Medulla oblongata (tissue), 1 donor: ENCODE data around the gene DPP6.
A peak's percentile ranks its signal among the peaks of the same experiment; 100 is the strongest.

Source experiments
- DNase-seq: peaks from one replicate; pipeline ENCODE4 v3.0.0-alpha.2; 2015; ENCODE audit errors: extremely low spot score

The DPP6 gene

DNA sequence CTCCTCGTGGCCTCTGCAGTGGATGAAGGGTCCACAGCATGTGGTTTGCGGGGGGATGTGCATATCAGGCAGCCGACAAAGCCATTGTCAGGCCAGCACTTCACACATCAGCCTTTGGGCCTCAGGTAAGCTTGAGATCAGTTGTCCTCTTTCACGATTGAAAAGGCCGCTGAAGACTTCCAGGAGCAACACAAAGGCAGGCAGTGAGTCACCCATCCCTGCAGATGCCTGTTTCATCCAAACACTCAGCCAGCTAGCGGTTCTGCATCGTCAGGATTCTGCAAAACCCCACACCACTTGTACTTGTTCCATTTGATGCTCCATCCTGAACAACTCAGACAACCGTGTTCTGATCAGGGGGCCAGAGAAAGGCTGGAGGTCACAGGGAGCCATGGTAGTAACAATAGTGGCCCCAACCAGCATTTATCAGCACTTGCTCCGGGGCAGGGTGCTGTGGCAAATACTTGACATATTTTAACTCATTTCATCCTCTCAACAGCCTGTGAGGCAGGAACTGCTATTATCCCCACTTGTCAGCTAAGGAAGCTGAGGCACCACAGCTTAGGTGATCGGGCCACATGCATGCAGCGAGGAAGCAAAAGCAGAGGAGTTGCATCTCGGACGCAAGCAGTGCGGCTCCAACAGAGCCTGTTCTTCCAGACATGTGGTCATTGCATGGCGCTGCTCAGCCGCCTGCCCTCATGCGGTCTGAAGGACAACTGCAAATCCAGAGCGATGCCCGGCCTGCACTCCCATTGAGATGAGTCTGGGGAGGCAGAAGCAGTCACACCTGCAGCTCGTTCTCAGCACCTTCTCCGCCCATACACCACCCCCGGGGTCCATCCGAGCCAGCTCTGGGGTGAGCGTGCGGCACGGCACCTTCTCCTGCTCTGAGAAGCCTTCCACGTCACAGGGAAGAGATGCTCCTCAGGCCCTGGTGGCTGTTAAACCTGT is 805.8 kb downstream of the DPP6 start:
- DNase-seq = no peak

DNA sequence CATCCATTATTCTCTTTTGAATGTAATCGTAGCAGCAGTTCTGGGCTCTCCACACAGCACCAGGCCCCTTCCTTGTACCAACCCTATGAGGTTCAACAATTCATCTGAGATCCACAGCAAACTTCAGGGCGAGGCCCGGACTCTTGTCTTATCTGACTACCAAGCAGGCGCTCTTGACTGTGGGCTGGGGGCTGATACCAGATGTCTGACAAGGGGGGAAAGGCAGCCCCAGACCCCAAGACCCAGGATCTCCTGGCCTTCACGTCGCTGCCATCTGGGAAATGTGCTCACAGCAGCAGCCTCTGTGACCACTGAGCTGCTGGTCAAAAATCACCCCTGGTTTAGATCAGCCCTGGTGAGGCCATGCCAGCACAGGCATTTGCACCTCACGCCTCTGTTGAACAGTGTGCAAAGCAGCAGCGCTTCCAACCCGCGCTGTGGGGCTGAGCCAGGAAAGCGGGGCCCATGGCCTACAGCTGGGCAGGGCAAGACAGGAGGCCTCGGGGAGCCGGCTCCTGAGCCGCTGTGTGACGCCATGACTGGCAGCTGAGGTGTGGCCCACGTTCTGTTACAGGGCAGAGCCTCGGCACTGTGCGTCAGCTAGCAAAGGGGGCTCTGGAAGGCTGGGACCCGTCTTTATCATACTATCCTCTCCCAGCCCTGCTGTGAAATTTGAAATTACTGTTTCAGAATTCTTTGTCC is 806.8 kb downstream of the DPP6 start:
- no peak for DNase-seq

DNA sequence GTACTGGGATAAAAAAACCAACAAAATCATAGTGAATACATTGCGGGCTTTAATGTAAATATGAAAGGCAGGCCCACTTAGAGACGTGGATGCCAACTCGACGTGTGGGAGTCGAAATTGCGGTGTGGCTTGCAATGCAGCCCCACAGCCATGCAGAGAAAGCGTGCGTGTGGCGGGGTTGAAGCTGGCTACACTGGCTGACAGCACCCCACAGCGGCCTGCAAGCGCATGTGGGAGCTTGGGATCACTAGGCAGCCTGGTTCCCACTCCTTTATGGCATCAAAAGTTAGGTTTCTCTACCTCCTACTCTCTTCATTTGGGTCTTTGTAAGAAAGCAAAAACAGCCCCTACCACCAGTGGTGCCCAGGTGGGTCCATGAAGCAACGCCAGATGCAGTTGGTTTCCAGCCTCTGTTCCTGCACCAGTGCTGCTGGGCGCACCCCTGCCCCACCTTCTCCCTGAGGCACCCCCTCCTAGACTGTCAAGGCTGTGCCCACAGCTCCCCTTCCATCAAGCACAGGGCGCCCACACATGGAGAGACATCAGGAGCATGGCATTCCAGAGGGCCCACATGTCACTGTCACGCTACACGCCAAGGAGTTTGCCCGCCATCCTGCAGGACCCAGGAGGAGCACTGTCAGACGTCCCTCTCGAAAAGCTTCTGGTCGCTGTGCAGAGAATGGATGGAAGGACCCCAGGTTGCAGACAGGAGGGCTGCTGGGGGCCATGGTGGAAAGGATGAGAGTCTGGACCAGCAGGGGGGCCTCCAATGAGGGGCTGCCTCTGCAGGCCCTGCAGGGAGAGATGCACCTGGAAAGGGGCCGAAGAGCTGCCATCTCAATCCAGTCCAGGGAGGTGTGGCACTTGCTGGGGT is 807.8 kb downstream of the DPP6 start:
- DNase-seq = no peak

DNA sequence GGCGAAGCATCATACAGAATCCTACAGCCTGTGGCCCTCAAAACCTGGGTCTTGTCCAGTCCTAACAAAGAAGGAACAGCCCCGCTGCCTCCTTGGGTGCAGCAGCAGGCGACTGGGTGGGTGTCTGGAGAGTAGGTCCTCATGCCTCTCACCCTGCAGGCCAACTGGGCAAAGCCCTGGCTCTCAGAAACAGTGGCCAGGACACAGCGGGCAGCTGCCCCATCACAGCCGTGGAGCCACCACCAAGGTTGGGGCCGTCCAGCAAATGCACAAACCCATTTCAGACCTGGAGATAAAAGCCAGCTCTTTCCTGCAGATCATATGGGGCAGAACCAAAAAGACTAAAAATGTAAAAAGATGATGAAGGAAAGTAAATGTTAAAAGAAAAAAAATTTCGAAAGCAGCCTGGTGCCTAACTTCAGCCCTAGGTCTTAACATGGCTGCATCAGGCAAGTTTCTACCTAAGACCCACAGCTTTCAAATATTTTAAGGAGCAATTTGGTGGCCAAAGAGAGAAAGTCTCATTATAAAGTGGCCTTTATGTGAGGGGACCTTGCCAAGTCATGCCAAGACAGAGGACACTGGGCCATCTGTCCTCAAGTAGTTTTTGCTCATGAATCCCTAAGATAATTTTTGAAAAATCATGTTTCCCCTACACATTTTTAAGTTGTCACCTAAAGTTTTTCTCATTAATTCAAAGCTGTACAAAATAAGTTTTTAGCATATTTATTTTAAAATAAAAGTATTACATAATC is 808.6 kb downstream of the DPP6 start:
- no peak for DNase-seq

DNA sequence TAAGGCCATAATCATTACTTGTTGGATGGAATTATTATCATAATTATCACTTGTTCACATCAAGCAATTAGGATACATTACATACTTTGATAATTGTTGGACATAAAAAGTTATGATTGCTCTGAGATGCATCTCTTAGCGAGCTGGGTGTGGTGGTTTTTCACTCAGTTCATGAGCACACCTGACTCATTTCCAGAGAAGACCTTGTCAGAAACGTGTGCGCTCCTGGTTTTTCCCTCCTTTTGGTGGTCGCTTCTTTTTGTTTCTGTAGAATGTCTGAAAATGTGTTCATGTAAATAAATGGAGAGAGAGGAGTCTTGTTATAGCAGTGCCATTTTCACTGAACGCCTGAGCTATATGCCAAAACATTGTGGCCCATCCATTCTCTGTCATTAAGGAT is 809.4 kb downstream of the DPP6 start:
- no peak for DNase-seq

DNA sequence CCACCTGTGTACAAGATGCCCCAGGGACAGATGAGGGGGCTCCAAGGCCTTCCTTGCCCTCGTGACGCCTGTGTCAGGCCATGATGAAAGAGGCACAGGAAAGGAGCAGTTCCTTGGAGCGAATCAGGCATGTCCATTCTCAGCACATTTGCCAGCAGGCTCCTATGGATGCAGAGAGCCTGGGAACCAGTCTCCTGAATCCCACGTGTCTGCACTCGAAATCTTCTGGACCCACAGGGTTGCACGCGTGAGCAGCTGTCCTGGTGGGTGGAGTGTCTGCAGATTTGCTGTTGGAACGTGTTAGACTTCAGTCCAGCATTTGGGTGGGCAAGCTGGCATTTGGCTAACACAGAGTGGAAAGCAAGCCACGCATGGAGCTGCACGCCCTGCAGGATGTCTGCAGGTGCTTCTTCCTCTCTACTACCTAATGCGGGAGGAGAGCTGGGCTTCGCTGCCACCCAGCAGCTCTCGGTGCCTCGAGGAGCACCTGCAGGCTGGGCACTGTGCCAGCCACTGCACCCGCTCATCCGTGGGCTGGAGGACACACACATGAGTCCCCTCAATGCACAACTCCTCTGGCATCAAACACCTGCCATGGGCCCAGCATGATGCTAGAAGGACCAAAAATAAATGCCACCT is 810.1 kb downstream of the DPP6 start:
- DNase-seq = no peak

DNA sequence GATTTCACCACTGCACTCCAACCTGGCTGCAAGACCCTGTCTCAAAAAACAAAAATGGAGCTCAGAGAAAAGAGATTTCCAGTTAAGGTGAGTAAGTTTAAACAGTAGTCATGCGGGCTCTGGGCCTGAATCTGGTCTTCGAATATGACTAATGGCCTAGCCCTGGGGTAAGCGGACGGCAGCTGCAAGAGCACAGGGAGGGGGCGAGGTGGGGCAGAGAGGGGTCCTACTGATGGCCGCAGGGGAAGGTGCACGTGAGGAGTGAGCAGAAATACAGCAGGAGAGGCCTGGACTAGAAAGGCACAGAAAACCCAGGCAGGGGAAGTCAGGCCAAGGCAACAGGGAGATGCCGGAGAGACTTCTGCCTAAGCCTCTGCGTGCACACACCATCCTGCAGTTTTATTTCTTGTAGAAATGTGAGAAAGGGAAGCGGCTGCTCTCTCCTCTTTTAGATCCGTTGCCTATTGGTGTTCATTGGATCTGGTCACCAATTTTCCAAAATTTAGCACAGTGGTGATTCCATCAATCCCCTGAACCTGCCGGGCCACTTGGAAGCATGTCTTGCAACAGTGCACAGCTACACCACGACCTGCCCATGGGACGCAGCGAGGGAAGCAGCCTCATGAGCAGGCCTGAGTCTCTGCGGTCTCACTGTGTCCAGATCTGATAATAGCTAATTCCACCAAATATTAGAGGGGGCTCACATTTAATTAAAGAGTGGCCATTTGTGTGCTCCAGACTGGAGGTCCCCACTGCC is 811.7 kb downstream of the DPP6 start:
- DNase-seq = no peak

DNA sequence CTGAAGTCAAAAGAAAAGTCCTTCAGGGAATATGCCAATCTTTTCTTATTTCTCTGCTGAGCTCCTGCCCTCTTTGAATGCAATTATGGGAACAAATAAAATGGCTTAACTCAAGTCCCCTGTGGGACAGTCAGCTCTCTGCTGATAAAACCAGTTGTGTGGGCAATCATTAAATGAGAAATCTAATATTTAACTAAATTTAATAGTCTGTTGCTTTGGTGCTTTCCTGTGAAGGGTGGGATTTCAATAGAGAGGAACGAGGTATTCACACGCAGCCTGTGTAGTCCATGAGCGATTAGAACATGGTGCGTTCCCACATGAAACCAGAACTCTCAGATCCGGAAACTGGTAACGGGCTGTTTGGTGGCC is 812.3 kb downstream of the DPP6 start:
- no peak for DNase-seq

DNA sequence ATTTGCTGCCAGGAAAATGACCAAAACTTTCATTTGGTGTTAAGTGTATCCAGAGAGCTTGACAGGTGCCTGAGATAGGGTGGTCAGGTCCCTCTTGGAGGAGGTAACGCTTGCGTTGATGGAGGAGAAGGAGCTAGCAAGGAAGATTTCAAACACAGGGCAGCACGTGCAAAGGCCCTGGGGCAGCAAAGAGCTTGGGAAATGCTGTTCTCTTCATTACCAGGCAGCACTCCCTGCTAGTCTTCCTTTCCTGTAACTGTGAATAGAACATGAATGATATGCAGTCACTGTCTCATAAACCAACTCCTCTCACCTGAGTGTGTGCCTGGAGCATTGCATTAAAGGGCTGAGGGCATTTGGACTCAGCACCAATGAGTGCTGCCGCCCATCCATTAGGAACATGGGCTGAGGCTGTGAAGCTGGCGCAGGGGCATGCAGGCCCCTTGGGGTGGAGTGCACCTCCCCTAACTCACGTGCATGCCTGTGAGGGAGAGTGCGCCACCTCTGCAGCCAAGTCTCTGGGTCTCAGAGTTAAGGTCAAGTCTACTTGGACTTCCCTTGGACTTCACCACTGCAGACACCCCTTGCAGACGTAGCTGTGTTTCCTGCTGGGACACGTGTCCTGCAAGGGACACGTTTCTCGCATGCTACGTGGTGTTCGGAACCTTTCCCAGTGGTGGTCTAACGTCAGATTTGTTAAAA is 813.9 kb downstream of the DPP6 start:
- DNase-seq = no peak

DNA sequence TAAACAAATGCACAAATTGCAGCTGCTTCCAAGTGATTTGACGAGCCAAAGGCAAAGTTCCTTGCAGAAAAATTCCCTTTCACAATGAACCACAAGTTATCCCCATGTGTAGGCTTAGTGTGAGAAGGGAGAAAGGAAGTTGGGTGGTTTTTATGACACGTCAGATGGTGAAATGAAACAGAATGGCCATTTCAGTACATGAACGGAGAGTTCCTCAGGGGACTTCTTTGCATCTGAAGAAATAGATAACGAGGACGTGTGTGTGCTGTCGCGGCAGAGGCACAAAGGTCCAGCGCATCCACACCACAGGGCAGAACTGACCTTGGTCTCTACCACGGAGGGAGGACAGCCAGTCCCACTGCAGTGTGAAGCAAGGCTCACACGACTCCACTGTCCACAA is 814.9 kb downstream of the DPP6 start:
- no peak for DNase-seq

DNA sequence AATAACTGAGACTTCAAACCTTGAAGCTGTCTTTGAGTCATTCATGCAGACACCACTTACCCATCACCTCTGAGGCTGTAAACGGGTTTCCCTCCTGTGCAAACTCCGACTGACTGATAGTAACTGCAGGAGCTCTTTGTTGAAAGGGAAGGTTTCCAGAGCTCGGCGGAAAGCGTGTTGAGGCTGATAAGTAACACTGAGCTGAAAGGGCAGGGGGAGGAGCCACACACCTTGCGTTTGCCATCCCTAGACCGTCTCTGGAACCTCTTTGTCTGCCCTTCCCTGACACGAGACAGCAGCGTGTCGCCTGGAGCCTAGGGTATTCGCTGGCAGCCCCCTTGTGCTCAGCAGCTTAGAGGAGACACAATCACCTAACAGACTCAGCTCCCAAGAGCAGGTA is 816.7 kb downstream of the DPP6 start:
- DNase-seq = no peak

DNA sequence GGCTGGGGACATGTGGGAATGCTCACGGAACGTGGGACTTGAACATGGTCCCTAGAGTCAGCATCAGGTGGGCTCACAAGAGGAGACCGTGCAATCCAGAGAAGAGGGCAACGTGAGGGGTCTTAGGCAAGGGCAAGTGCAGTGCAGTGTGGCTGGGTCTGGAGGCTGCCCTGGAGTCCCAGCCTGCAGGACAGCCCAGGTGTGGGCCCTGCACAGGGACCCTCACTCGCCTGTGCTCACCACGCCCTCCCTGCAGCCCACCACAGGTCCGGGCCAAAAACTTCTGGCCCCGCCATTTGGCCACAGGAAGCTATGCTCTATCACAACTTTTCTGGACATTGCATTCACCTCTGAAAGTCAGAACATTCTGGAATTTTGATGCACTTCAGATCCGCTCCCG is 817.2 kb downstream of the DPP6 start:
- DNase-seq = no peak

DNA sequence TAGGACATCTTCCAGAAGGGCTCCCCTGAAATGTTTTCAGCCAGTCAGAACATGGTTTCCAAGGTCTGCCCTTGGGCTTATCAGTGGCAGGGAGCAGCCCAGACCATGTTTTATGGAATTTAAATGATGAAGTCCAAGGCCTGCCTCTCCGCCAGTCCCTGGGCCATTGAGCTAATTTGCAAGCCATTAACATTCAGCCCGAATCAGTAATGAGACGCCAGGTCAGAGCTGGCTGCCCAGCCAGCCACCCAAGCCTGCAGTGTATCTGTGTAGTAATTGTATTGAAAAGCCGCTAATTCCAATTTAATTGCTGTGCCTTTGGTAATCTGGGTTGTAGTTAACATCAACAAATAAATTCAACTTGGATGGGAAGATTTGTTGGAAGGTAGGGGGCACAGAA is 819.3 kb downstream of the DPP6 start:
- peak; percentile 21 for DNase-seq

DNA sequence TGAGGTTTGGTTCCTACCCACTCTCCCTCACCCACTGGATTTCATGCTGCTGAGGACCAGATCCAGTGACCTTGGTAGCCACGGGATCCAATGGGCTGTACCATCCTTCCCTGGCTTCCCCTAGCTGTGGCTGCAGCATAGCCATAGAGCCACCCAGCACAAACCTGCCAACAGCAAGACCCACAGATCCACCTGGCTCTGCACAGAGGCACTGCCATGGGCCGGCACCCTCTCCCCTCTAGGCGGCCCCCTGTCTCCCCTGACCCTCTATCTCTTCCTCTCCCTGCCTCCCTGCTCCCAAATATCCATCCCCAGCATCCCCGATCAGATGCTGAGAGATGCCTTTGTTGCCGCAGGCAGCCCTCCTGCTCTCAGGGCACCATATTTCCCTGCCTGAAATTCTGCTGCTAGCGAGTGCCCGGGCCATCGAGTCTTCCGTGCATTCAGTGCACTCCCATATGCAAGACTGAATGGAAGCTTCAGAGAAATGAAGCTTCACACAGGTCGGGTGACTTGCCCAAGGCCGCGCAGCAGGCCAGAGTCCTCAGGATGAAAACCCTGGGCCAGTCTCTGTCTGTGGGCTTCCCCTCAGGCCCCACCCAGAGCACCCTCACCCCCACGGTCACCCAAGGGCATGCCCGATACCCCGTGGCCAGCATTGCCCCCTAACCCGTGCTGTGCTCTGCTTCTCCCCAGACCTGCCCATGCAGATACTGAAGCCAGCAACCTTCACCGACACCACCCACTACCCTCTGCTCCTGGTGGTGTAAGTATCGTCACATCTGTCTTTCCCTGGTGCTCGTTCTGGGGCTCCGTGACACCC is 819.9 kb downstream of the DPP6 start:
- DNase-seq = peak; percentile 25

DNA sequence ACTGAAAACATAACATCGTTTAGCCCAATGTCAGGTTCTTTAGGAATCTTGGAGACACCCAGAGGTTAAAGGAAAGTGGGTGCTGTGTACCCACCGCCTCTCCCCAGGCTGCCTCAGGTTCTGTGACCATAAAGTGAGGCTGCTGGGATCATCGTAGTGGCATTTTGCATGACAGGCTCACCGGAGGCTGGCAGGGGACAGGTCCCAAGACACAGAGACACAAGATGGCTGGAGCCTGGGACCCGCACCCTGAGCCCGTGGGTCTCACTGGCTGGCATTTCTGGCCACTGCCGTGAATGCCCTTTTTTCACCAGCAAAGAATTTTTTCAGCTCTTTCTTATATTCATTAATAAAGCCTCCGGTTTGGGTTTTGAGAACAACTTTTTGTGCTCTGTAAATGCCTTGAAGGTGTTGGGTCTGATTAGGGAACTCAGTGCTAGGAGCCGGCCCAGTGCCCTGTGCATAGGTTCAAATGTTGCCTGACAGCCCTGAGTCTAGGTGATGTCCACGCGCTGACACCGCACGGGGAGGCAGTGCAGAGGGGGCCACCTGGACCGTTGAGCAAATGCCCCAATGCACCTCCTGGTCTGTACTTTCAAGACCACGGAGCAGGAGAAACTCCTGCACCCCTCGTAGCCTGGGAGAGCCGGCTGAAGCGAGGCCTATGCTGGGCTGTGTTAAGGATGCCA is 820.8 kb downstream of the DPP6 start:
- no peak for DNase-seq

DNA sequence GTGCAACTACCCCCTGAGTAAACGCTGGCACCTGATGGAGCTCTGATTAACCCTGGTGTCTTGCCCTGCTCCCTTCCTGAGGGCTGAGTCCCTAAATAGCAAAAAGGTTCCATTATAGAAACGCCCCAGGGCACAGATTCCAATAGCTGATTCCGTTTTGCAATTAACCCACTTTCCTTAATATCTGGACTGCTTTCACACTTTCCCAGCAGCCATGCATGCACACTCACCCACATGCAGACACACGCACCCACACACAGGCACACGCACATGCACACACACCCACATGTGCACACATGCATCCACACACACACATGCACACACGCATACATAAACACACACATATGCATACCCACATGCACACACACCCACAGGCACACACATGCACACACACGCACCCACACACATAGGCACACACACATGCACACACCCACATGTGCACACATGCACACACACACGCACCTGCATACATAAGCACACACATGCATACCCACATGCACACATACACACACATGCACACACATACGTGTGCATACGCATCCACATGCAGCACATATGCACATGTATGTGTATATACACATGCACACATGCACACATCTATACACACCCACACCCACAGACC is 821.4 kb downstream of the DPP6 start:
- no peak for DNase-seq

DNA sequence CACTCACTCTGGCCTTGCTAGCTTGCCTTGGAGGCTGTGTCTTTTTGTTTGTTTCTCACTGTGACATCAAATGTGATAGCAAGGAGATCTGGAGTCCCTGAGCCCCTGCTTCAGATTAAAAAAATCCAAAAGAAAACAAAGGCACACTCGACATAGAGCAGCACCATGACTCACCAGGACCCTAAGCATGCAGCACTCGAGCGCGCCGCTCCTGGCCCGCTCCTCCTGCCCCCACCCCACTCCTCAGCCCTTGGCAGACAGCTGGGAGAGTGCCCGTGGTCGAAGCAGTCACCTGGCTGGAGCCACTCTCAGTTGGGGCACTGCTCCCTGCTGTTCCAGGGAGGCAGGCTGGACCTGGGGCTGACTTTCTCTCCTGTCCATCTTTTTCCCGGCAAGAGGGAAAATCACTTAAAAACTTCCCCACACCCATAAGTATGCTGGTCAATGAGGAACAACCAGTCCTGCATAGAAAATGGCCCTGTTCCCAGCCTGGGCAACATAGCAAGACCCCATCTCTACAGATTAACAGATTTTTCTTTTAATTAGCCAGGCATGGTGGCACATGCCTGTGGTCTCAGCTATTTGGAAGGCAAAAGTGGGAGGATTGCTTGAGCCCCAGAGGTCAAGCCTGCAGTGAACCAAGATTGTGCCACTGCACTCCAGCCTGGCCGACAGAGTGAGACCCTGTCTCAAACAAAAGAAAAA is 822.4 kb downstream of the DPP6 start:
- peak; percentile 23 for DNase-seq
